WTC11 (cell line): ENCODE results near the gene NAGLU. TPM values are rescaled to one million over a fixed set of nuclear protein-coding genes. Genes with fewer than 3 reads are reported as not detected.
A peak's percentile ranks its signal among the peaks of the same experiment; 100 is the strongest.

ENCODE experiments used
- AR ChIP-seq: fragments of 250-450 bp; sonication (Bioruptor Pico); IDR thresholded peaks from 2 replicates; pipeline ENCODE4 v1.9.0; 2021; ENCODE audit warnings: mild to moderate bottlenecking
- ARID4B ChIP-seq: sonication (generic); formaldehyde crosslinking; IDR thresholded peaks from 2 replicates; pipeline ENCODE4 v1.8.0; 2023; ENCODE audit warnings: missing genetic modification reagents, mild to moderate bottlenecking, borderline replicate concordance
- FOXK1 ChIP-seq: sonication (generic); formaldehyde crosslinking; IDR thresholded peaks from 2 replicates; pipeline ENCODE4 v1.8.0; 2022; ENCODE audit warnings: mild to moderate bottlenecking, moderate library complexity, missing genetic modification reagents
- GABPB1 ChIP-seq: sonication (generic); formaldehyde crosslinking; IDR thresholded peaks from 2 replicates; pipeline ENCODE4 v1.8.1; 2023; ENCODE audit warnings: mild to moderate bottlenecking, missing genetic modification reagents
- NR1H2 ChIP-seq: sonication (generic); formaldehyde crosslinking; IDR thresholded peaks from 2 replicates; pipeline ENCODE4 v1.9.0; 2021; ENCODE audit warnings: mild to moderate bottlenecking, moderate library complexity, missing genetic modification reagents
- OVOL2 ChIP-seq: fragments of 250-450 bp; sonication (Bioruptor Pico); IDR thresholded peaks from 2 replicates; pipeline ENCODE4 v1.9.0; 2021; ENCODE audit warnings: mild to moderate bottlenecking, borderline replicate concordance
- RELA ChIP-seq: sonication (generic); formaldehyde crosslinking; IDR thresholded peaks from 2 replicates; pipeline ENCODE4 v1.8.1; 2022; ENCODE audit warnings: missing genetic modification reagents, mild to moderate bottlenecking, borderline replicate concordance
- SMAD4 ChIP-seq: sonication (generic); formaldehyde crosslinking; IDR thresholded peaks from 2 replicates; pipeline ENCODE4 v1.8.0; 2022; ENCODE audit warnings: mild to moderate bottlenecking, missing genetic modification reagents
- SP1 ChIP-seq: sonication (generic); formaldehyde crosslinking; conservative IDR thresholded peaks from 2 replicates; pipeline ENCODE4 v1.8.1; 2022; ENCODE audit warnings: missing genetic modification reagents
- STAT6 ChIP-seq: sonication (generic); formaldehyde crosslinking; conservative IDR thresholded peaks from 2 replicates; pipeline ENCODE4 v1.8.1; 2023; ENCODE audit warnings: mild to moderate bottlenecking, low read depth, missing genetic modification reagents, moderate library complexity
- TP53 ChIP-seq: sonication (generic); formaldehyde crosslinking; IDR thresholded peaks from 2 replicates; pipeline ENCODE4 v1.8.1; 2023; ENCODE audit warnings: mild to moderate bottlenecking, missing genetic modification reagents
- ZNF396 ChIP-seq: fragments of 250-450 bp; sonication (Bioruptor Pico); IDR thresholded peaks from 2 replicates; pipeline ENCODE4 v1.8.0; 2021; ENCODE audit warnings: mild to moderate bottlenecking, moderate library complexity, borderline replicate concordance
- ZNF423 ChIP-seq: fragments of 250-450 bp; sonication (Bioruptor Pico); IDR thresholded peaks from 2 replicates; pipeline ENCODE4 v2.1.2; 2022; ENCODE audit warnings: mild to moderate bottlenecking, moderate library complexity
- total RNA-seq: library from RNA; stranded (reverse); gene quantifications from 3 replicates; pipeline ENCODE4 v1.2.3, GENCODE V29; 2021
- TF ChIP-seq, protein P1 (sequence below): sonication (generic); formaldehyde crosslinking; IDR thresholded peaks from 2 replicates; pipeline ENCODE4 v1.8.1; 2023; ENCODE audit warnings: mild to moderate bottlenecking, moderate library complexity, missing genetic modification reagents
- TF ChIP-seq, protein P2 (sequence below): sonication (generic); formaldehyde crosslinking; IDR thresholded peaks from 2 replicates; pipeline ENCODE4 v1.8.1; 2023; ENCODE audit warnings: mild to moderate bottlenecking, missing genetic modification reagents, moderate library complexity
- TF ChIP-seq, protein P3 (sequence below): sonication (generic); formaldehyde crosslinking; IDR thresholded peaks from 2 replicates; pipeline ENCODE4 v1.8.0; 2023; ENCODE audit warnings: mild to moderate bottlenecking, missing genetic modification reagents
- TF ChIP-seq, protein P4 (sequence below): sonication (generic); formaldehyde crosslinking; IDR thresholded peaks from 2 replicates; pipeline ENCODE4 v1.8.0; 2022; ENCODE audit warnings: mild to moderate bottlenecking, missing genetic modification reagents

Gene NAGLU
- total RNA-seq, 1 experiment from 2014 or later: 39.3 TPM

DNA sequence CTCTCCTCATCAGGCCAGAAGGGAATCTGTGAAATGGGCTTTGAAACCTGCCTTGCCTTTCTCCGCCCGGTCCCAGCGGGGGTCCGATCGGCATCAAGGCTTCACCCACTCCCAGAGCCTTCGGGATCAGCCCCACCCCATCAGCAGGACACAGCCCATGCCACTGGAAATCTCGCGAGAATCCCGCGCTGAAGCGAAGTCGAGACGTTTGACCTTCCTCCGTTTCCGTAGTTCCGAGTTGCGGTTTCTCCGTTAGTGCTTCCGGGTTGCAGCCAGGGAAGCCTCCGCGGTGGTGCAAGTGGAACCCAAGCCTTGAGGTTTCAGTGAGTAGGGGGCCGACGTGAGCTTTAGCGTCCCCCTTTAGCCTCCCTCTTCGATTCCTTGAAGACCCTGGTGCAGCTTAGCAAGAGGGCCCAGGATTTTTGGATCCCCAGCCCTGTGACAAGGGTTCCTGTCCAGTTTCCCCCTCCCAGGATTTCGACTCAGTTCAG lies 25.9 kb downstream of the NAGLU start, which contains the start of gene COASY (continued):
- no peak for TF ChIP-seq ZNF423 (CRISPR knock-in tag)
- peak; percentile 96 for TF ChIP-seq FOXK1 (CRISPR knock-in tag)
- TF ChIP-seq RELA: no peak
- TF ChIP-seq, protein P1, sequence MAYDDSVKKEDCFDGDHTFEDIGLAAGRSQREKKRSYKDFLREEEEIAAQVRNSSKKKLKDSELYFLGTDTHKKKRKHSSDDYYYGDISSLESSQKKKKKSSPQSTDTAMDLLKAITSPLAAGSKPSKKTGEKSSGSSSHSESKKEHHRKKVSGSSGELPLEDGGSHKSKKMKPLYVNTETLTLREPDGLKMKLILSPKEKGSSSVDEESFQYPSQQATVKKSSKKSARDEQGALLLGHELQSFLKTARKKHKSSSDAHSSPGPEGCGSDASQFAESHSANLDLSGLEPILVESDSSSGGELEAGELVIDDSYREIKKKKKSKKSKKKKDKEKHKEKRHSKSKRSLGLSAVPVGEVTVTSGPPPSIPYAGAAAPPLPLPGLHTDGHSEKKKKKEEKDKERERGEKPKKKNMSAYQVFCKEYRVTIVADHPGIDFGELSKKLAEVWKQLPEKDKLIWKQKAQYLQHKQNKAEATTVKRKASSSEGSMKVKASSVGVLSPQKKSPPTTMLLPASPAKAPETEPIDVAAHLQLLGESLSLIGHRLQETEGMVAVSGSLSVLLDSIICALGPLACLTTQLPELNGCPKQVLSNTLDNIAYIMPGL (CRISPR knock-in tag): peak; percentile 55; the same call in 1 of the 2 replicates
- no peak for TF ChIP-seq STAT6 (CRISPR knock-in tag)
- no peak for TF ChIP-seq ZNF396
- TF ChIP-seq, protein P2, sequence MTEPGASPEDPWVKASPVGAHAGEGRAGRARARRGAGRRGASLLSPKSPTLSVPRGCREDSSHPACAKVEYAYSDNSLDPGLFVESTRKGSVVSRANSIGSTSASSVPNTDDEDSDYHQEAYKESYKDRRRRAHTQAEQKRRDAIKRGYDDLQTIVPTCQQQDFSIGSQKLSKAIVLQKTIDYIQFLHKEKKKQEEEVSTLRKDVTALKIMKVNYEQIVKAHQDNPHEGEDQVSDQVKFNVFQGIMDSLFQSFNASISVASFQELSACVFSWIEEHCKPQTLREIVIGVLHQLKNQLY (CRISPR knock-in tag): no peak
- peak; percentile 63 for TF ChIP-seq SP1 (CRISPR knock-in tag)
- no peak for TF ChIP-seq OVOL2 (CRISPR knock-in tag)
- TF ChIP-seq AR (CRISPR knock-in tag): no peak
- TF ChIP-seq ARID4B (CRISPR knock-in tag): peak; percentile 40; the same call in 1 of the 2 replicates
- TF ChIP-seq, protein P3, sequence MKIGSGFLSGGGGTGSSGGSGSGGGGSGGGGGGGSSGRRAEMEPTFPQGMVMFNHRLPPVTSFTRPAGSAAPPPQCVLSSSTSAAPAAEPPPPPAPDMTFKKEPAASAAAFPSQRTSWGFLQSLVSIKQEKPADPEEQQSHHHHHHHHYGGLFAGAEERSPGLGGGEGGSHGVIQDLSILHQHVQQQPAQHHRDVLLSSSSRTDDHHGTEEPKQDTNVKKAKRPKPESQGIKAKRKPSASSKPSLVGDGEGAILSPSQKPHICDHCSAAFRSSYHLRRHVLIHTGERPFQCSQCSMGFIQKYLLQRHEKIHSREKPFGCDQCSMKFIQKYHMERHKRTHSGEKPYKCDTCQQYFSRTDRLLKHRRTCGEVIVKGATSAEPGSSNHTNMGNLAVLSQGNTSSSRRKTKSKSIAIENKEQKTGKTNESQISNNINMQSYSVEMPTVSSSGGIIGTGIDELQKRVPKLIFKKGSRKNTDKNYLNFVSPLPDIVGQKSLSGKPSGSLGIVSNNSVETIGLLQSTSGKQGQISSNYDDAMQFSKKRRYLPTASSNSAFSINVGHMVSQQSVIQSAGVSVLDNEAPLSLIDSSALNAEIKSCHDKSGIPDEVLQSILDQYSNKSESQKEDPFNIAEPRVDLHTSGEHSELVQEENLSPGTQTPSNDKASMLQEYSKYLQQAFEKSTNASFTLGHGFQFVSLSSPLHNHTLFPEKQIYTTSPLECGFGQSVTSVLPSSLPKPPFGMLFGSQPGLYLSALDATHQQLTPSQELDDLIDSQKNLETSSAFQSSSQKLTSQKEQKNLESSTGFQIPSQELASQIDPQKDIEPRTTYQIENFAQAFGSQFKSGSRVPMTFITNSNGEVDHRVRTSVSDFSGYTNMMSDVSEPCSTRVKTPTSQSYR: no peak
- TF ChIP-seq SMAD4 (CRISPR knock-in tag): no peak
- no peak for TF ChIP-seq NR1H2 (CRISPR knock-in tag)
- TF ChIP-seq, protein P4, sequence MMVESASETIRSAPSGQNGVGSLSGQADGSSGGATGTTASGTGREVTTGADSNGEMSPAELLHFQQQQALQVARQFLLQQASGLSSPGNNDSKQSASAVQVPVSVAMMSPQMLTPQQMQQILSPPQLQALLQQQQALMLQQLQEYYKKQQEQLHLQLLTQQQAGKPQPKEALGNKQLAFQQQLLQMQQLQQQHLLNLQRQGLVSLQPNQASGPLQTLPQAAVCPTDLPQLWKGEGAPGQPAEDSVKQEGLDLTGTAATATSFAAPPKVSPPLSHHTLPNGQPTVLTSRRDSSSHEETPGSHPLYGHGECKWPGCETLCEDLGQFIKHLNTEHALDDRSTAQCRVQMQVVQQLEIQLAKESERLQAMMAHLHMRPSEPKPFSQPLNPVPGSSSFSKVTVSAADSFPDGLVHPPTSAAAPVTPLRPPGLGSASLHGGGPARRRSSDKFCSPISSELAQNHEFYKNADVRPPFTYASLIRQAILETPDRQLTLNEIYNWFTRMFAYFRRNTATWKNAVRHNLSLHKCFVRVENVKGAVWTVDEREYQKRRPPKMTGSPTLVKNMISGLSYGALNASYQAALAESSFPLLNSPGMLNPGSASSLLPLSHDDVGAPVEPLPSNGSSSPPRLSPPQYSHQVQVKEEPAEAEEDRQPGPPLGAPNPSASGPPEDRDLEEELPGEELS (CRISPR knock-in tag): no peak
- peak; percentile 94 for TF ChIP-seq GABPB1 (CRISPR knock-in tag)
- TF ChIP-seq TP53 (CRISPR knock-in tag): no peak
- TF ChIP-seq, all 79 proteins: peak for 12
